CD1c-positive myeloid dendritic cell (primary cell): ENCODE measurements around the gene ZCCHC3.
"Not testable (repeated sequence)": the region's sequence is repeated elsewhere in the genome, so short reads cannot be mapped to it uniquely, and the experiment has no call there.

ENCODE experiments used
- DNase-seq: peaks from one replicate; pipeline ENCODE4 v3.0.0-alpha.2; 2016; ENCODE audit errors: extremely low spot score

ZCCHC3 gene, protein sequence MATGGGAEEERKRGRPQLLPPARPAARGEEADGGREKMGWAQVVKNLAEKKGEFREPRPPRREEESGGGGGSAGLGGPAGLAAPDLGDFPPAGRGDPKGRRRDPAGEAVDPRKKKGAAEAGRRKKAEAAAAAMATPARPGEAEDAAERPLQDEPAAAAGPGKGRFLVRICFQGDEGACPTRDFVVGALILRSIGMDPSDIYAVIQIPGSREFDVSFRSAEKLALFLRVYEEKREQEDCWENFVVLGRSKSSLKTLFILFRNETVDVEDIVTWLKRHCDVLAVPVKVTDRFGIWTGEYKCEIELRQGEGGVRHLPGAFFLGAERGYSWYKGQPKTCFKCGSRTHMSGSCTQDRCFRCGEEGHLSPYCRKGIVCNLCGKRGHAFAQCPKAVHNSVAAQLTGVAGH

DNA sequence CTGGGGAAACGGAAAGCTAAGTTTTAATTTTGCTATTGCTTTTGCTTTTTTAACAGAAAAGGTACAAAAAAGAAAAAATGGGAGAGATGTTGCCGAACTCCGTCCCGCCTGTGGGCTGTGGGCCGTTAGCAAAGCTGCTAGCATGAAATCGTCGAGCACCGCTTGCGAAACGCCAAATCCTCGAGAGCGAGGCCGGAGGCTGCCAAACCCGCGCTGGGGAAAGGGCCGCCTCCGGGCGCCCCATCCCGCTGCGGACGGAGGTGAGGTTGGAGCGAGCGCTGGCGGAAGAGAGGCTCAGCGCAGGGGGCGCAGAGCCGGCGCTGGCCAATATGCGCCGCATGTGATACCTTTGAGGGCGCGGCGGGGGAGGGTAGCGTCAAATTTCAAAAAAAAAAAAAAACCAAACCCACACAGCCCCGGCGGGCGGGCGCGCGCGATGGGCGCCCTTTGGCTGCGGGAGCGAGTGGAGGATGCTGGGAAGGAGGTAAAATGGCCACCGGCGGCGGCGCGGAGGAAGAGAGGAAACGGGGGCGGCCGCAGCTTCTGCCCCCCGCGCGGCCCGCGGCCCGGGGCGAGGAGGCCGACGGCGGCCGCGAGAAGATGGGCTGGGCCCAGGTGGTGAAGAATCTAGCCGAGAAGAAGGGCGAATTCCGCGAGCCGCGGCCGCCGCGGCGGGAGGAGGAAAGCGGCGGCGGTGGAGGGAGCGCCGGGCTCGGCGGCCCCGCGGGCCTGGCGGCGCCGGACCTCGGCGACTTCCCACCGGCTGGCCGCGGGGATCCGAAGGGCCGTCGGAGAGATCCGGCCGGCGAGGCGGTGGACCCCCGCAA, at the start of gene ZCCHC3:
TSS of gene ZCCHC3 (plus strand) at position 473 of the 827 bp plus-strand sequence. CDS start at position 490, 17 bp downstream.
- DNase-seq, result peak; percentile 90

DNA sequence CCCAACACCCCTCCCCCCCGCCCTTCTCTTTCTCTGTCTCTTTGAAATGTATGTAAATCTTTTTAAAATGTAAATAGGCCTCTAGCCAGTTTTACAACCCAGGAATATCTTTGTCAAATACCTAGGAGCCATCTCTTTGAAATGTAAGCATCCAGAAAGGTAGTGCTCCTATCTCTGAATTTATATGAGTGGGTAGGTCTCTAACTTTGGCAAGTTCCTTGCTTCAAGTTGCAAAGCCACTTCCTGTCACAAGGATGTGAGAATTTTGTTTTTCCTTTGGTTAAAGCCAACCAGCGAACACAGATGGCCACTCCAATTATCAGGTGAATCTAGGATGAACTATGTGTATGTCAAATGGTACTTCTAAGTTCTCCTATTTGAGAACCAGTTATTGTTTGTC, 46.0 kb upstream of the ZCCHC3 start:
- DNase-seq, result no peak

DNA sequence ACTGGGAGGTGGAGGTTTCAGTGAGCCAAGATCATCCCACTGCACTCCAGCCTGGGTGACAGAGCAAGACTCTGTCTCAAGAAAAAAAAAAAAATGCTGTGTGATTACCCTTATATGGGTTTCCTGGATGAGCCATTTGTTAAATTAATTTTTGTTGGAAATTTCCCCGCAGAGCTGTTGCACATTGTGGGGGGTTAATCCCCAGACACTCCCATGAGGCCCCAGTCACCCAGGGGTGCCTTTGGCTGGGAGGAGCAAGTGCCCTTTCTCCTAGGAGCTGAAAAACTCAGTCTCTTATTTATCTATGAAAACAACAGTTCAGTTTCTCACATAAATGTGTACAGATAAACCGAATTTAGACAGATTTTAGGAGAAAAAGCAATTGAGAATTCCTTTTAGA, 44.6 kb upstream of the ZCCHC3 start:
- DNase-seq, result no peak

DNA sequence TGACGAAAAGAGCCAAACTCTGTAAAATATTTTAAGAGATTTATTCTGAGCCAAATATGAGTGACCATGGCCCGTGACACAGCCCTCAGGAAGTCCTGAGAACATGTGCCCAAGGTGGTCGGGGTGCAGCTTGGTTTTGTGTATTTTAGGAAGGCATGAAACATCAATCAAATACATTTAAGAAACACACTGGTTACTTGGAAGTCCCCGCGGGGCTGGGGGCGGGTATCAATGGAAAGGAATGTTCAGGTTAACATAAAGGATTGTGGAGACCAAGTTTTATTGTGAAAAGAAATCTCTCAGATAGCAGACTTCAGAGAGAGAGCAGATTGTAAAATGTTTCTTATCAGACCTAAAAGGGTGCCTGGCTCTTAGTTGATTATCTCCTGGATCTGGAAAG, 43.9 kb upstream of the ZCCHC3 start:
- DNase-seq, result not testable (repeated sequence)

DNA sequence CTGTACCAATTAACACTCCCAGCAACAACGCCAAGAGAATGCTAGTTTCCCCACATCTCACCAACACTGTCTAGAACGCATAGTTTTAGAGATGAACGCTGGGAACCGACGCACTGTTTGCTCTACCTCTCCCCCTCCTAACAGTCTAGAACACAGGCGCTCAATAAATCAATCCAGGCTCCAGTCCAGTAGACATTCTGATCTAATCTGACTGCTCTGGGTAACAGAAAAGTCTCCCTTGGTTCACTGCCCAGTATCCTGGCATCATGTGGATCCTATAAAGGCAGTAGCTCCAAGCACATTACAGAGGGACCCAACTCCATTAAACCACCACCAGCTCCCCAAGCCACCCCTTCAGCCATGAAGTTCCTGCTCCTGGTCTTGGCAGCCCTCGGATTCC, 40.0 kb upstream of the ZCCHC3 start, which contains the start of gene DEFB132:
TSS of gene DEFB132 (plus strand) at position 306 of the 400 bp plus-strand sequence. CDS start at position 361, 55 bp downstream.
- no peak for DNase-seq

DNA sequence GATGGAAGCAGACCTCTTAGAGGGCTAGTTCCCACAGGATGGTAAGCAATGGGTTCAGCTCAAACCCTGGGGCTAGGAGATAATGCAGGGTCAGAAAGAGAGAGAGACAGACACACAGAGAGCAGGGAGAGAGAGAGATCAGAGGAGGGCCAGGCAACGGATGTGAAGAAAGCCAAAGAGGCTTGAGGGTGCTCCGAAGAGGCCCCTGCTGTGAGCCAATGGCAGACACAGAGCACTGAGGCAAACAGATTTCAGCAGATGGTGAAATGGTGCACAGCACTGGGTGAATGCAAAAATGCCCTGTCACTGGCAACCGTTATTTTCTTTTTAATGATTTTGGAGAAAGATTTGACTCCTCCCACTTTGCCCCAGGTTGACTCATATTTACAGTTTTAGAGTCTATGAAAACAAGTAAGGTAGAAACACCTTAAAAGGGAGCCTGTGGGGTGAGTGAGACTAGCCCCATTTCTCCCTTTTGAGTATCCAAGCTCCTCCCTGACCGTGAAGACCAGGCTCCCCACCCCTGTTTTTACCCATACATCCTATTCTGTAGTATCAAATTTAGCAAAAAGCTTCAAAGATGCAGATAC, 39.0 kb upstream of the ZCCHC3 start:
- DNase-seq, result no peak

DNA sequence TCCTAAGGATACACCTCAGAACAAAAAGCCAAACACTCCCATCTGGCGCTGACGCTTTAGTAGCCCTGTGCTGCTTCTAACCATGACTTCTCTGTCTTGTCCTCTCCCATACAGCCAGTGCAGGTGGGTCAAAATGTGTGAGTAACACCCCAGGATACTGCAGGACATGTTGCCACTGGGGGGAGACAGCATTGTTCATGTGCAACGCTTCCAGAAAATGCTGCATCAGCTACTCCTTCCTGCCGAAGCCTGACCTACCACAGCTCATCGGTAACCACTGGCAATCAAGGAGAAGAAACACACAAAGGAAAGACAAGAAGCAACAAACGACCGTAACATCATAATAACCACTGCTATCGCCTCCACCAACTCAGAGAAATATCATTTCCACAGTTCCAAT, 38.4 kb upstream of the ZCCHC3 start:
- no peak for DNase-seq

DNA sequence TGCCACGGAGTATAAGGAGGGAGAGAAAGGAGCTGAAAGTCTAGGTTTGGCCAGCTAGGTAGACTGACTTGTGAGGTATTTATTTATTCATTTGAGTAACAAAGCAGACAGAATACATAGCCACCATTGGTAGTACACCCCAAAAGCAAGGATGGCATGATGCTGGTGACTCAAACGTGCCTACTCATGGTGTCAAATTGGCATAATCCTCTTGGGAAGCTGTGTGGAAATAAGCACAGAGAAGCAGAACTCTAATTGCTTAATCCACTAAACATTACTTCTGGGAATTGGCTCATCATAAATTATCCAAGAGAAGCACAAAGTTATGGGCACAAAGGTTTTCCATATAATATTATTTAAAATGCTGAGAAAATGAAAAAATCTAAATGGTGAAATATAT, 37.4 kb upstream of the ZCCHC3 start:
- DNase-seq, result peak; percentile 10

DNA sequence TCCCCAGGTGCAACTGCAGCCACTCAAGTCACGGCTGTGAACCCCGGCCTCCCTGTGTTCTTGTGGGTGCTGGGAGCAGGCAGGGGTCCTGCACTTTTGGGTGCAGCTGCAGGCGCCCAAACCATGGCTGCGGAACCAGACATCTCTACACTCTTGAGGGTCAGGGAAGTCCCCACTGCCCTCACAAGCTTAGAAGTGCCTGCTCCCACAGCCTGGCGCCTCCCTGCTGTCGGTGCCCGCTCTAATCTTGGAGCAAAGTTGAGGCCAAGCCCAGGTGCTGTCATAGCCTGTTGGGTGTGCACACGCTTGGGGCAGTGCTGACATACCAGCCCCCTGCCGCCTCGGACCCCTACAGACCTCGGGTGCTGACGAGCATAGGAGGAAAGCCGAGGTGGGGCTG, 33.7 kb upstream of the ZCCHC3 start:
- DNase-seq, result no peak

DNA sequence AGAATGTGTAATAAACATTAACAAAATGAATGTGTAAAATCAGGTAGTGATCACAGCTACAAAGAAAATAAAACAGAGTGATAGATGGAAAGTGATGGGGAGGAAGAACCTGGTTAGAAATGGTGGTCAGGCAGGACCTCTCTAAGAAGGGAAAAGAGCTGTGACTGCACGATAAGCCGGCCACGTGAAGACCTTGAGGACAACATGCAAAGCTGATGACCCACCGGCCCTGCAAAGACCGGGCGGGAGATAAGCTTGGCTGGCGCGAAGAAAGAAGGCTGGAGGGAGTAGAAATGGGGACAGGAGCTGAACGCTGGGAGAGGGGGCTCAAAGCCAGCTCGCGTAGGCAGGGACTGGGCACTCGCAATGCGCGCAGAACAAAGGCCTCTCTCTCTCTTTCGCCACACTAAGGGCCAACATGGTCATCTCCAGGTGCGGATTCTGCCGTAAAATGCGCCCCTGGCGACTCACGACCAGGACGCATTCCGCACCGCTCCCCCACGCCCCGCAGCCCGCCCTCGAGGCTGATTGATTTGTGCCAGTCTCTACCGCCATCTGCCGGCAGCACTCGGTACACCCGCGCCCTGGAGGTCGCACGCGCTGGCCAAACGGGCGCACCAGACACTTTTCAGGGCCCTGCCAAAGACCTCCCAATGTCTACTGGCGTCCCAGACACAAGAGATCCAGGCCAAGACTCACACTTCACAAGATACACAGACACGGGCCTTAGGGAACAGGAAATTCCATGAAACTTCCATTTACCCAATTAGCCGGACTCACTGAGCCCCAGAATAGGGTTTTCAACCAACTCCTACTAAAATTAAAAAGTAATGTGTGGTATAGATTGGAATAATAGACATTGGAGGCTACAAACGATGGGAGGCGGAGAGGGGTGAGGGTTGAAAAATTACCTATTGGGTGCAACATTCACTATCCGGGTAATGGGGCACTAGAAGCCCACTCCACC, 30.5 kb upstream of the ZCCHC3 start:
- peak; percentile 90 for DNase-seq

DNA sequence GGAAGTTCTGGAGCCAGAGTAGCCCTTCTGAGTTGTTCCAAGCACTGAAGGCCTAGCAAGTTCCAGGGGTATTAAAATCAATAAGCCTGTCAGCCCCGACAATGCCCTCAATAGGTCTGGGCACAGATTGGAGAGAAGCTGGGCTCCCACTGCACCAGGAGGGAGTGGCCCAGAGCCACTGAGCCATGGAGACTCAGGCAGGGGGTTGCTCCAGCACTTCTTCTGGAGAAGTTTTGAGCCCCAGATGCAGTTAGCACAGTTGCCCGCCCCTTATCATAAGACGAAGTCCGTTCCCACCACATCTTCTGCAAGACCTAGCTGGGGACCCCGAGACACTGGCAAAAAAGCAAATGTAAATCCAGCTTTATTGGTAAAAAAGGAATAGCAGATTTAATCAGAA, 26.9 kb upstream of the ZCCHC3 start:
- DNase-seq, result no peak

DNA sequence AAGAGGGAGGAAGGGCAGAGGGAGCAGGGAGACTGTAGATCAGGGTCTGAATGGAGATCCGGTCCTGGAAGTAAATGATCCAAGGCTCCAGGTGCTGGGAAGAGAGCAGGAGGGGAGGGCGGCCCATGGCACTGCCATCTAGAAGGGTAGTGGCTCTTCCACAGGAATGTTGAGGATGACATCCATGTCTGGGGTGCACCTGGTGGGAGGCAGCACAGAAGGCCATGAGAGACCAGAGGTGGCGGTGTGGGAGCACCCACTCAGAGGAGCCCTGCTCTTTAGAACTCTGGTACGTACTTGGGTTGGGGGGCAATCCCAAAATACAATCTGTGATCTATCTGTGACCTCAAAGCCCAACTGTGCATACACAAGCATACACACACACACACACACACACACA, 26.3 kb upstream of the ZCCHC3 start:
- DNase-seq, result no peak

DNA sequence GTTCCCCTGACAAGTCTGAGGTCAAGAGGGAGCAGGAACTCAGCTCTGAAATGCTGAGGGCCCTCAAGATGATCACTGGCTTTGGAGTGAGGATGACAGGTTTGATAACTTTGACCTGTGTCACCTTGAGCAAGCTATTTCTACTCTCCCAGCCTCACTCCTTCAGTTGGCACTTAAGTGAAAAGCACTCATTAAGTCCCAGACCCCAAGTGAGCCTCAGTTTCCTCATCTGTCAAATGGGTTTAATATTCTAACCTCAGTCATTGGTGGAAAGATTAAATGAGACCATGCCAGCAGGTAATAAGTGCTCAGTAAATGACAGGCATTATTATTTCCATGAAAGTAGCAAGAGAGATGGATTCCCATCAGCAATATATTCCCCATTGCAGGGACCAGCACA, 25.8 kb upstream of the ZCCHC3 start:
- no peak for DNase-seq

DNA sequence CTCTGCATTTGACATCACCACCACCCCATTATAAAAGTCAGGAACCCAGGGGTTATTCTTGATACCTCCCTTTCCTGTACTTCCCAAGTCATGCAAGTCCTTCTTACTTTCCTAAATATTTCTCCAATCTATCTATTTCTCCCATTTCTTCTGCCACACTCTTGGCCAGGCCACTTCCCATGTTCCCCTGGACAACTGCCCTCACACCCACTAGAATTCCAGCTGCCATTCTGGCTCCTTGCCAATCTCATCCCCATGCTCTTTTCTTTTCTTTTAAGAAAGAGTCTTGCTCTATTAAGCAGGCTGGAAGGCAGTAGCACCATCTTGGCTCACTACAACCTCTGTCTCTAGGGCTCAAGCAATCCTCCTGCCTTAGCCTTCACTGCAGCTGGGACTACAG, 24.7 kb upstream of the ZCCHC3 start:
- no peak for DNase-seq

DNA sequence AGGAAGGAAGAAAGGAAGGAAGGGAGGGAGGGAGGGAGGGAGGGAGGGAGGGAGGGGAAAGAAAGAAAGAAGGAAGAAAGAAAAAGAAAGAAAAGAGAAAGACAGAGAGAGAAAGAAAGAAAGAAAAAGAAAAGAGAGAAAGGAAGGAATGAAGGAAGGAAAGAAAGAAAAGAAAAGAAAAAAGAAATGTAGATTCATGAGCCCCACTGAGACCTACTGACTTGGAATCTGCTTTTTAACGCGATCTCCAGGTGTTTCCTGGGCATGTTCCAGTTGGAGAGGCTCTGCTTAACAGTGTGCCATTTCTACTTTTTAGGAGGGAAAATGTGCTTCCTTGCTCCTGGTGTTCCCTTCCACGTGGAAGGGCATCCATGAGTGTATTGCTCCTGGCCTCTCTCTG, 23.5 kb upstream of the ZCCHC3 start:
- DNase-seq, result no peak

DNA sequence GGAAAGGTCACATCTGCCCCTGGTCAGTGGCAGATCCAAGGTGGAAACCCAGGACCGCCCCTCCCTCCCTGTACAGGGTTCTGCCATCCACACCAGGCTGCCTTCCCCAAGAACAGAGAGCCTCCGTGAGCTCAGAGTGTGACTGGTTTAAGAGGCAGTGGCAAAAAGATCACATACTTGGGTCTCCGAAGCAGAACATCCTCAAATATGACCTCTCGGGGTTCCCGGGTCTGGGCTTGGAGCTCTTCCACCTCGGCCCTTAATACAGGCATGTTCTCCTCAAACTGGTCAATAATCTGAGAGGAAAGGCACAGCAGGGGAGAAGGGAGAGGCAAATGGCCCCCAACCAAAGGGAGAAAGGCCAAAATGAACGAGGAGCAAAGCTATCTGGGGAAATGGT, 21.6 kb upstream of the ZCCHC3 start:
- DNase-seq, result no peak

DNA sequence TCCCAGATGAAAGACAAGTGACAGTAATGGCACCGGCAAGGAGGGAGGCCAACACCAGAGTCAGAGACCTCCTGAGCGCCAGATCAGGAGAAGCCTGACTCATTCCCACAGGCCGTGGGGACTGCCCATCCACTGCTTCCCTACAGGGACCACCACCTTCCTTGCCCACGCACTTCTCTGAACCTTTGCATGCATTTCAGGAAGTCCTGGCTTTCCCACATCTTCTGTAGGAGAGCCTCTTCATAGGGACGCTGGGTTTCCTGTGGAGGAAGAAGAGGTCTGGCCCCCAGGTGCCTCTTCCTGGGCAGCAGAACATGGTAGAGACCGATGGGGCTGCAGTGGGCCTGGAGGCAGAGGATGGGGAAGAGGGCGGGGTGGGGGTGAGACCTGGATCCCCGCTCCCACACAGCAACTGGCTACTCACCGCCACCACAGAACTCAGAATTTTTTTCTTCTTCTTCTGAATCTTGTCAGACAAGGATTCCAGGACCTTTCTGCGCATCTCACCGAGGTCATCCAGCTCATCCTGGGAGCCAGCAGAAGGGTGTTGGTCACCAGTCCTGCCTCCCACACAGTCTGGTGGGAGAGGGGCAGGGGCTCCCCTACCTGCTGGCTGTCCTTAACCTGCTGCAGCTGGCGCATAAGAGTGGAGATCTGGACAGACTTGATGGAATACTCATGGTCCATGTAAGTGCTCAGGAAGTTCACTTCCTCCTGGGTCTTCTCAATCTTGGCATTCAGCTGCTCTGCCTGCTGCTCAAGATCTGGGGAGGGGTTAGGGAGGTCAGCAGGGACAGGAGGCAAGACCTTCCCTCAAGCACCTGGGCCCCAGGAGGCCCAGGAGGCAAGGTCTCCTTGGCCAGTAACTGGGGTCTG, 20.5 kb upstream of the ZCCHC3 start:
- no peak for DNase-seq

DNA sequence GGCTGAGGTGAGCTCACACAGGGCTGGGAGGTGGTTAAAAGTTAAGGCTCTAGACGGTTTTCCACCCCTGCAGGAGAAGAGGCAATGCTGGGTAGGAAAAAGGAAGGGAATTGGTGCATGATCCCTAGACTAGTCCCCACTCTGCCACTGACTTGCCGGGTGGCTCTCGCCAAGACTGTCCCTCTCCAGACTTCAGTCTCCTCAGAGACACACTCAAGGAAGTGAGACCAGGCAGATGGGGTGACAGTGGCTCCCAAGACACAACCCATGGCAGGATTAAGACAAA, 19.9 kb upstream of the ZCCHC3 start:
- DNase-seq, result no peak

DNA sequence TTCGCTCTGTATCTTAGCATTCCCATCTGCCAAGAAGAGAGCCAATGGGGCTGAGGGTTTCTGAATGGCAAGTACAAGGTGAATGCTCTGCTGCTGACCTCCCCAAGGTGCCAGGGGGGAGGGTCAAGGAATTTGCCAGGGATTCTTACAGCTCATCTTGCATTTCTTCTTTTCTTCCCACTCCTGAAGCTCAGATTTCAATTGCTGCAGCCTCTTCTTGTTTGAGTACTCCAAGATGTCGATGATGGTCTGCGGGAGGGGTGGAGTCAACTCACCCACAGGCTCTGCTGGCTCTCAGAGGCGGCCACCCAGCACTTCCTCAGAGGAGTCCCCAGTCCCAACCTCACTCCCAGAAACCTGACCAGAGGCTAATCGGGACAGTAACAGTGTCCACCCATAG, 19.2 kb upstream of the ZCCHC3 start:
- DNase-seq, result no peak
